Neural cell (in vitro differentiated cells): Measurements from ENCODE around the gene SLIT3.

ENCODE experiments used
- CTCF ChIP-seq: fragments of 450-650 bp; IDR thresholded peaks from 2 replicates; pipeline ENCODE4 v1.5.1; 2014; ENCODE audit warnings: antibody characterized with exemption, mild to moderate bottlenecking, moderate library complexity; ENCODE audit not compliant: poor library complexity, severe bottlenecking
- EP300 ChIP-seq: fragments of 450-650 bp; conservative IDR thresholded peaks from 2 replicates; pipeline ENCODE4 v1.6.1; 2014; ENCODE audit warnings: antibody characterized with exemption, mild to moderate bottlenecking, moderate library complexity; ENCODE audit not compliant: poor library complexity, severe bottlenecking
- EZH2 ChIP-seq: fragments of 200-600, 300-800 bp; shearing (Covaris generic), sonication (generic); IDR thresholded peaks from 2 replicates; pipeline ENCODE4 v1.6.1; 2014; ENCODE audit warnings: antibody characterized with exemption, low read length, borderline replicate concordance, mild to moderate bottlenecking; ENCODE audit not compliant: insufficient read depth, poor library complexity, severe bottlenecking
- POLR2AphosphoS5 ChIP-seq: IDR thresholded peaks from 2 replicates; pipeline ENCODE4 v1.6.1; 2012
- RAD21 ChIP-seq: fragments of 450-650 bp; conservative IDR thresholded peaks from 2 replicates; pipeline ENCODE4 v1.6.1; 2014; ENCODE audit warnings: antibody characterized with exemption, mild to moderate bottlenecking, moderate library complexity
- REST ChIP-seq: IDR thresholded peaks from 2 replicates; pipeline ENCODE4 v1.6.1; 2012; ENCODE audit warnings: borderline replicate concordance
- SMC3 ChIP-seq: fragments of 450-650 bp; conservative IDR thresholded peaks from 2 replicates; pipeline ENCODE4 v1.6.1; 2014; ENCODE audit warnings: antibody characterized with exemption, mild to moderate bottlenecking, moderate library complexity; ENCODE audit not compliant: poor library complexity
- TAF1 ChIP-seq: IDR thresholded peaks from 2 replicates; pipeline ENCODE4 v1.6.1; 2012; ENCODE audit warnings: low read depth

GRCh38 chr5:169011451-169011850, 289.5 kb downstream of the SLIT3 start:
- no peak for TF ChIP-seq CTCF
- TF ChIP-seq TAF1: no peak
- TF ChIP-seq EP300: no peak
- TF ChIP-seq RAD21: no peak
- no peak for TF ChIP-seq EZH2
- no peak for TF ChIP-seq POLR2AphosphoS5
- TF ChIP-seq REST: no peak
- TF ChIP-seq SMC3: no peak
